ENCODE results near the gene SORL1-AS1.

Gene SORL1-AS1

DNA sequence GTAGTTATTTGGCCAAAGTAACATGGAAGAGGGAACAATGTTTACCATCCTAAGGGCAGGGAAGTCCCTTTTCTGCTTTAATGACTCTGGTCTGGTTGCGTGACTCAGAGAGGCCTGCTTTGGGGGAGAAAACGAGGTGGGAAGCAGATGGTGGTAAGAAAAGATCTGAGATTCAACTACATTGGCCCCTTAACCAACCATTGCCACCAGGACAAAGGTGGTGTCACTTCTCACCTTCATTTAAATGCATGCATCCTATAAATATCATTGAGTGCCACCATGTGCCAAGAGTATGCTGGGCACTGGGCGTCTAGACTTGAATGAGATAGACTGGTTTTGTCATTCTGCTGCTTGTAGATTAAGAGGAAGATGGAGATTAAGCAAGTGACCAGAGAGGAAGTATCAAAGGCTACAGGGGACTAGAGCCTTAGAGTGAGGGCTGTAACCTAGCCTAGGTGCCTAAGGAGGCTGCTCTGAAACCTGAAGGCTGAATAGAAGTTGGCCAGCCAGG is 4.3 kb downstream of the SORL1-AS1 start:
- Histone ChIP-seq H3K27me3 (ENCODE audit: insufficient read depth, low read length) (peaks cover 43% of the 10 kb centered on the region), H3K27ac (ENCODE audit: low read depth, low read length) (no peak overlapping the region), H3K4me3 (ENCODE audit: insufficient read depth, low read length) (no peak overlapping the region), H2AFZ (ENCODE audit: low read length) (no peak overlapping the region), H3K4me2 (ENCODE audit: insufficient read depth, low read length) (no peak overlapping the region), H3K79me2 (ENCODE audit: insufficient read depth, low read length) (no peaks in the 10 kb centered on the region), H3K36me3 (ENCODE audit: insufficient read depth, low read length) (no peaks in the 10 kb centered on the region), H3K4me1 (ENCODE audit: insufficient read depth, low read length) (peaks cover 4% of the 10 kb centered on the region), H3K9me3 (ENCODE audit: low read depth, low read length) (no peaks in the 10 kb centered on the region), H4K20me1 (ENCODE audit: insufficient read depth, low read length) (no peaks in the 10 kb centered on the region)
- TF ChIP-seq, protein P1, sequence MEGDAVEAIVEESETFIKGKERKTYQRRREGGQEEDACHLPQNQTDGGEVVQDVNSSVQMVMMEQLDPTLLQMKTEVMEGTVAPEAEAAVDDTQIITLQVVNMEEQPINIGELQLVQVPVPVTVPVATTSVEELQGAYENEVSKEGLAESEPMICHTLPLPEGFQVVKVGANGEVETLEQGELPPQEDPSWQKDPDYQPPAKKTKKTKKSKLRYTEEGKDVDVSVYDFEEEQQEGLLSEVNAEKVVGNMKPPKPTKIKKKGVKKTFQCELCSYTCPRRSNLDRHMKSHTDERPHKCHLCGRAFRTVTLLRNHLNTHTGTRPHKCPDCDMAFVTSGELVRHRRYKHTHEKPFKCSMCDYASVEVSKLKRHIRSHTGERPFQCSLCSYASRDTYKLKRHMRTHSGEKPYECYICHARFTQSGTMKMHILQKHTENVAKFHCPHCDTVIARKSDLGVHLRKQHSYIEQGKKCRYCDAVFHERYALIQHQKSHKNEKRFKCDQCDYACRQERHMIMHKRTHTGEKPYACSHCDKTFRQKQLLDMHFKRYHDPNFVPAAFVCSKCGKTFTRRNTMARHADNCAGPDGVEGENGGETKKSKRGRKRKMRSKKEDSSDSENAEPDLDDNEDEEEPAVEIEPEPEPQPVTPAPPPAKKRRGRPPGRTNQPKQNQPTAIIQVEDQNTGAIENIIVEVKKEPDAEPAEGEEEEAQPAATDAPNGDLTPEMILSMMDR (IDR thresholded peaks at IDR 0.05; ENCODE audit: extremely low read depth, low read depth, low read length) = no peak
- no peak for DNase-seq (ENCODE audit: insufficient read length, low spot score, missing footprints)

DNA sequence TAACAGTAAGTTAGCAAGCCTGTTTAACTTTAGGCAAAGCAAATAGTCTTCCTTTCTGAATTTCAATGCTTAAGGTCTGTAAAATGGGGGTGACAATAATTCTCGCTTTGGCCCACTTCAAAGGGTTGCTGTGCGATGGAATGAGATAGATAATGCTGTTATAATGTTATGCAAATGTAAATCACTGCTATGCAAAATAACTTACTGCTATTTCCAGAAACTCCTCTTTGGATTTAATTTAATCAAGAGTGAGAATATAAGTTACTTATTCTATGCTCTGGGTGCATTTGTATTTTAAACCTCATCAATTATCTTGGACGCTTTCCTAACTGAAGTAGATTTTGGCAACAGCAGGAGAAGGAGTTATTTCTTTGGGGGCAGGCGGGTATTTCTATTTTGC is 4.8 kb downstream of the SORL1-AS1 start:
- no peak for DNase-seq (ENCODE audit: insufficient read length, low spot score, missing footprints)
- Histone ChIP-seq H3K4me2 (ENCODE audit: insufficient read depth, low read length) (no peak overlapping the region), H2AFZ (ENCODE audit: low read length) (no peak overlapping the region), H3K4me3 (ENCODE audit: insufficient read depth, low read length) (no peak overlapping the region), H3K4me1 (ENCODE audit: insufficient read depth, low read length) (peaks cover 4% of the 10 kb centered on the region), H4K20me1 (ENCODE audit: insufficient read depth, low read length) (no peaks in the 10 kb centered on the region), H3K27me3 (ENCODE audit: insufficient read depth, low read length) (peaks cover 43% of the 10 kb centered on the region), H3K9me3 (ENCODE audit: low read depth, low read length) (no peaks in the 10 kb centered on the region), H3K27ac (ENCODE audit: low read depth, low read length) (no peak overlapping the region), H3K79me2 (ENCODE audit: insufficient read depth, low read length) (no peaks in the 10 kb centered on the region), H3K36me3 (ENCODE audit: insufficient read depth, low read length) (no peaks in the 10 kb centered on the region)
- TF ChIP-seq, protein P1 (IDR thresholded peaks at IDR 0.05; ENCODE audit: extremely low read depth, low read depth, low read length) = no peak

DNA sequence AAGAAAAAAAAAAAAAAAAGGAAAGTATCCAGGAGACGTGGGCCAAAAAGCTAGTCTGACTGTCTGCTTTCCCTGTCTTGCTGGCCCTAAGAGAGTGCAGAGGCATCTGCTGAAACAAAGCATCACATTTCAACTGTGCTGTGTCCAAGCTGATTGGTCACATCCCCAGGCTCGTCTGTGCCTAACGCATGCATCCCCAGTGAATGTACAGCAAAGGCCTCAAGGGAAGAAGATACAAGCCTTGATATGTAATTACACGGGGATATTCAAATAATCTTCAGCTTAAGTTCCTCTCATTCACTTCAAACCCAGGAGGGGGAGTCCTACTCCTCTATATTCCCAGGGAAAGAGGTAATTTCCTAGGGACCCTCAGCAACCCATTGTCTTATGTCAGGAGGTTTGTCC is 6.0 kb downstream of the SORL1-AS1 start:
- Histone ChIP-seq H3K79me2 (ENCODE audit: insufficient read depth, low read length) (no peaks in the 10 kb centered on the region), H3K27ac (ENCODE audit: low read depth, low read length) (no peak overlapping the region), H2AFZ (ENCODE audit: low read length) (no peak overlapping the region), H3K9me3 (ENCODE audit: low read depth, low read length) (no peaks in the 10 kb centered on the region), H3K4me3 (ENCODE audit: insufficient read depth, low read length) (no peak overlapping the region), H3K27me3 (ENCODE audit: insufficient read depth, low read length) (peaks cover 32% of the 10 kb centered on the region), H3K4me1 (ENCODE audit: insufficient read depth, low read length) (no peaks in the 10 kb centered on the region), H3K36me3 (ENCODE audit: insufficient read depth, low read length) (no peaks in the 10 kb centered on the region), H4K20me1 (ENCODE audit: insufficient read depth, low read length) (no peaks in the 10 kb centered on the region), H3K4me2 (ENCODE audit: insufficient read depth, low read length) (no peak overlapping the region)
- DNase-seq (ENCODE audit: insufficient read length, low spot score, missing footprints) = no peak
- TF ChIP-seq, protein P1 (IDR thresholded peaks at IDR 0.05; ENCODE audit: extremely low read depth, low read depth, low read length) = no peak

DNA sequence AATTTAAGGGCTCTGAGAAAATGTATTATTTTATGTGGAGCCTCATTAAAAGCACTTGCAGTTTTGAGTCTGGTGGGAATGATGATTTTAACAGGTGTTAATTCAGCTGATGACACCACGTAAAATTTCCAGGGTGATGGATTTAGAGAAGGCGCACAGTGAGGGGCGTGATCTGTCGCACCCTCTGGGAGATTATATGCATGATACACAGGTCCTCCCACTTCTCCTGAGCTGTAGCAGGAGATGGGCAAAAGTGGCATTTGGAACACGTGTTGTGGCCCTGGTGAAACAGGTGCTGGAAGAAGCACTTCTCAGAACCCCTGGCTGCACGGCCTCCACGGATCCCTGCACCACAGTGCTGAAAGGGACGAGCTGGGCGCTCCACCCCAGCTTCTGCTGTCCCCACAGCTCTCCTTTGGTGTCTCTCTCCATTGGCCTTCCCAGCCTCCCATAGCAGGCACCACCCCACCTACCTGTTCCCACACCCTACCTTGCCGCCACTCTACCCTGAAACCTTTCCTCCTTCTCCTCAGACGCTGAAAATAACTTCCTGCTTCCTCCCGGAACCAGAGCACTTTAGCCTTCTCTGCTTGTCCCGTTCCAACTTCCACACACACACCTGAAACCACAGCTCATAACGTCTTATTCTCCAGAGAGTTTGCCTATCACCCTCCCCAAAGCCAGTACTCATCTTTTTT is 7.5 kb downstream of the SORL1-AS1 start:
- peaks cover 18% of the 10 kb centered on the region for H3K27me3 ChIP-seq (ENCODE audit: insufficient read depth, low read length)
- no peak overlapping the region for H3K4me3 ChIP-seq (ENCODE audit: insufficient read depth, low read length)
- no peaks in the 10 kb centered on the region for H4K20me1 ChIP-seq (ENCODE audit: insufficient read depth, low read length)
- no peak overlapping the region for H3K4me2 ChIP-seq (ENCODE audit: insufficient read depth, low read length)
- TF ChIP-seq, protein P1 (IDR thresholded peaks at IDR 0.05; ENCODE audit: extremely low read depth, low read depth, low read length) = no peak
- H3K36me3 ChIP-seq (ENCODE audit: insufficient read depth, low read length) = no peaks in the 10 kb centered on the region
- no peak overlapping the region for H2AFZ ChIP-seq (ENCODE audit: low read length)
- H3K9me3 ChIP-seq (ENCODE audit: low read depth, low read length) = no peaks in the 10 kb centered on the region
- H3K79me2 ChIP-seq (ENCODE audit: insufficient read depth, low read length) = no peaks in the 10 kb centered on the region
- H3K4me1 ChIP-seq (ENCODE audit: insufficient read depth, low read length) = no peaks in the 10 kb centered on the region
- no peak overlapping the region for H3K27ac ChIP-seq (ENCODE audit: low read depth, low read length)
- no peak for DNase-seq (ENCODE audit: insufficient read length, low spot score, missing footprints)

Measured in osteoblast (primary cell).